SIG-M5 (cell line): ENCODE measurements around the gene ANK3.

Experiments used
- DNase-seq: peaks from one replicate; lab custom pipeline; 2025; lab: John Stamatoyannopoulos, UW

The ANK3 gene

GRCh38 chr10:59976909-59977308 is 412.8 kb downstream of the ANK3 start:
- no peak for DNase-seq
